ENCODE results near the gene CCSER1. TPM values are rescaled to one million over a fixed set of nuclear protein-coding genes. Genes with fewer than 3 reads are reported as not detected.
"Not testable (repeated sequence)": the region's sequence is repeated elsewhere in the genome, so short reads cannot be mapped to it uniquely, and the experiment has no call there.

The CCSER1 gene
- total and polyA plus RNA-seq, 2 experiments from 2014 or later = not detected

DNA sequence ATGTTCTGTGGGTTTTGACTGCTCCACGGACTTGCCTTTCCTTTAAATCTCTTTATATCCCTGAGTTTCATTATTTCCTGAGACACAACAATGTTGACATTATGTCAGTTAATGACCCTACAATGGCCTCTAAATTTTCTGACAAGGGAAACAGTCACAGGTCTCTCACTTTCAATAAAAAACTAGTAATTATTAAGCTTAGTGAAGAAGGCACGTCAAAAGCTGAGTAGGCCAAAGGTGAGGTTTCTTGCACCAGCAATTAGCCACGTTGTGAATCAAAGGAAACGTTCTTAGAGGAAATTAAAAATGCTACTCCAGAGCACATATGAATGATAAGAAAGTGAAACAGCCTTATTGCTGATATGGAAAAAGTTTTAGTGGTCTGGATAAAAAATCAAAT, 1246.4 kb downstream of the CCSER1 start:
- no peaks in the 10 kb centered on the region for H3F3A ChIP-seq (ENCODE audit: insufficient read depth)
- H3K9ac ChIP-seq = no peak overlapping the region
- no peak overlapping the region for H2AFZ ChIP-seq
- H4K20me1 ChIP-seq (ENCODE audit: insufficient read depth) = no peaks in the 10 kb centered on the region
- no peak overlapping the region for H3K4me2 ChIP-seq (ENCODE audit: unreplicated experiment)
- H3K9me2 ChIP-seq (ENCODE audit: insufficient read depth) = no peaks in the 10 kb centered on the region
- no peaks in the 10 kb centered on the region for H3K4me1 ChIP-seq (ENCODE audit: insufficient read depth)
- H3K9me3 ChIP-seq (ENCODE audit: low read depth) = peaks cover 10% of the 10 kb centered on the region
- no peak overlapping the region for H3K27ac ChIP-seq
- WGBS, 2 experiments (ENCODE audit: low coverage in 1 of 2, low lambda C conversion rate in 2 of 2, missing lambda C conversion rate in 2 of 2) = 3 to 6% methylated on average over 4 of the region's 4 CpGs
- TF ChIP-seq EZH2 (IDR thresholded peaks at IDR 0.05; ENCODE audit: insufficient read depth, poor library complexity, severe bottlenecking) = no peak
- no peak for TF ChIP-seq EZH2phosphoT487 (IDR thresholded peaks at IDR 0.05; ENCODE audit: insufficient read depth, low read depth)
- no peak for DNase-seq
- no peaks in the 10 kb centered on the region for H3K27me3 ChIP-seq (replicated peaks; ENCODE audit: insufficient read depth)
- no peaks in the 10 kb centered on the region for H3K36me3 ChIP-seq (ENCODE audit: low read depth)
- no peak overlapping the region for H3K4me3 ChIP-seq
- no peaks in the 10 kb centered on the region for H3K79me2 ChIP-seq (ENCODE audit: insufficient read depth)
- in situ Hi-C loops (cut with MboI) = no loop called here

GRCh38 chr4:91405431-91405830, 1278.2 kb downstream of the CCSER1 start:
- H4K20me1 ChIP-seq (ENCODE audit: insufficient read depth); H3K27me3 ChIP-seq (replicated peaks; ENCODE audit: insufficient read depth); H3K9me2 ChIP-seq (ENCODE audit: insufficient read depth); H3K27ac ChIP-seq; H3K79me2 ChIP-seq (ENCODE audit: insufficient read depth); in situ Hi-C loops (cut with MboI); H3K9ac ChIP-seq; H3K4me3 ChIP-seq; H3K4me2 ChIP-seq (ENCODE audit: unreplicated experiment); H3K36me3 ChIP-seq (ENCODE audit: low read depth); H2AFZ ChIP-seq; H3K9me3 ChIP-seq (ENCODE audit: low read depth); DNase-seq; H3F3A ChIP-seq (ENCODE audit: insufficient read depth); H3K4me1 ChIP-seq (ENCODE audit: insufficient read depth): not testable (repeated sequence)
- WGBS, 2 experiments (ENCODE audit: low coverage in 1 of 2, low lambda C conversion rate in 2 of 2, missing lambda C conversion rate in 2 of 2) = 5 to 6% methylated on average over 7 of the region's 7 CpGs

- no peaks in the 10 kb centered on the region for H3K36me3 ChIP-seq (ENCODE audit: low read depth)
- H3K27ac ChIP-seq = no peak overlapping the region
- no peak for TF ChIP-seq EZH2phosphoT487 (IDR thresholded peaks at IDR 0.05; ENCODE audit: insufficient read depth, low read depth)
- TF ChIP-seq EZH2 (IDR thresholded peaks at IDR 0.05; ENCODE audit: insufficient read depth, poor library complexity, severe bottlenecking) = no peak
- H3K4me3 ChIP-seq = no peak overlapping the region
- H3K4me2 ChIP-seq (ENCODE audit: unreplicated experiment) = no peak overlapping the region
- no peak overlapping the region for H2AFZ ChIP-seq
- H3K27me3 ChIP-seq (replicated peaks; ENCODE audit: insufficient read depth) = no peaks in the 10 kb centered on the region
- H3K79me2 ChIP-seq (ENCODE audit: insufficient read depth) = no peaks in the 10 kb centered on the region
- H4K20me1 ChIP-seq (ENCODE audit: insufficient read depth) = no peaks in the 10 kb centered on the region
- WGBS, 2 experiments (ENCODE audit: low coverage in 1 of 2, low lambda C conversion rate in 2 of 2, missing lambda C conversion rate in 2 of 2) = 44 to 71% methylated on average over 1 of the region's 1 CpG
- no peak for DNase-seq
- H3K9me3 ChIP-seq (ENCODE audit: low read depth) = peaks cover 4% of the 10 kb centered on the region
- no peaks in the 10 kb centered on the region for H3K9me2 ChIP-seq (ENCODE audit: insufficient read depth)
- no peaks in the 10 kb centered on the region for H3K4me1 ChIP-seq (ENCODE audit: insufficient read depth)
- H3K9ac ChIP-seq = no peak overlapping the region
- in situ Hi-C loops (cut with MboI) = no loop called here
- no peaks in the 10 kb centered on the region for H3F3A ChIP-seq (ENCODE audit: insufficient read depth)
Measured at GRCh38 chr4:91422011-91422410, 1294.8 kb downstream of the CCSER1 start.

DNA sequence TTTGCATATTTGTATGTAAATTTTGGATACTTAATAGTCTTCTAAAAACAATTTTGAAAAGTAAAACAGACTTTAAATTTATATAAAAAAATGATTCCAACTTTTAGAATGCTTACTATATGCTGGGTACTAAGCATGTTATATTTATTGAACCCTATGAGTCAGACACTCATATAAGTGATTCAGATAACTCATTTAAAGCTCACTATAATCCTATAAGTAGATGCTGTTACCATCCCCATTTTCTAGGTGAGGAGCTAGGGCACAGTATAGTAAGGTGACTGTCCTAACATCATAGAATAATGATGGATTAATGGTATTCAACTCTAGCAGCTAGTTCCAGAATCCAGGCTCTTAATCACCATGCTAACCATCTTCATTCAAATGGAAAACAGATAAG, 1299.5 kb downstream of the CCSER1 start:
- TF ChIP-seq EZH2 (IDR thresholded peaks at IDR 0.05; ENCODE audit: insufficient read depth, poor library complexity, severe bottlenecking) (no peak), EZH2phosphoT487 (IDR thresholded peaks at IDR 0.05; ENCODE audit: insufficient read depth, low read depth) (no peak)
- Histone ChIP-seq H3K9ac (no peak overlapping the region), H3K4me3 (no peak overlapping the region), H3K27ac (no peak overlapping the region), H2AFZ (no peak overlapping the region), H3K4me1 (ENCODE audit: insufficient read depth) (no peaks in the 10 kb centered on the region), H3K4me2 (ENCODE audit: unreplicated experiment) (no peak overlapping the region), H3K9me3 (ENCODE audit: low read depth) (peaks cover 4% of the 10 kb centered on the region), H3K79me2 (ENCODE audit: insufficient read depth) (no peaks in the 10 kb centered on the region), H3F3A (ENCODE audit: insufficient read depth) (no peaks in the 10 kb centered on the region), H3K36me3 (ENCODE audit: low read depth) (no peaks in the 10 kb centered on the region), H3K9me2 (ENCODE audit: insufficient read depth) (no peaks in the 10 kb centered on the region), H4K20me1 (ENCODE audit: insufficient read depth) (no peaks in the 10 kb centered on the region), H3K27me3 (replicated peaks; ENCODE audit: insufficient read depth) (no peaks in the 10 kb centered on the region)
- DNase-seq = no peak
- in situ Hi-C loops (cut with MboI) = no loop called here

- Histone ChIP-seq H3K4me3 (no peak overlapping the region), H3K4me2 (ENCODE audit: unreplicated experiment) (no peak overlapping the region), H3K27ac (no peak overlapping the region), H3K79me2 (ENCODE audit: insufficient read depth) (no peaks in the 10 kb centered on the region), H3K9me3 (ENCODE audit: low read depth) (peaks cover 4% of the 10 kb centered on the region), H3K4me1 (ENCODE audit: insufficient read depth) (no peaks in the 10 kb centered on the region), H3K36me3 (ENCODE audit: low read depth) (no peaks in the 10 kb centered on the region), H2AFZ (no peak overlapping the region), H3K9me2 (ENCODE audit: insufficient read depth) (no peaks in the 10 kb centered on the region), H3K9ac (no peak overlapping the region), H4K20me1 (ENCODE audit: insufficient read depth) (no peaks in the 10 kb centered on the region), H3F3A (ENCODE audit: insufficient read depth) (no peaks in the 10 kb centered on the region), H3K27me3 (replicated peaks; ENCODE audit: insufficient read depth) (no peaks in the 10 kb centered on the region)
- WGBS, 2 experiments (ENCODE audit: low coverage in 1 of 2, low lambda C conversion rate in 2 of 2, missing lambda C conversion rate in 2 of 2) = 4% methylated on average over 2 of the region's 2 CpGs
- no peak for DNase-seq
- TF ChIP-seq EZH2phosphoT487 (IDR thresholded peaks at IDR 0.05; ENCODE audit: insufficient read depth, low read depth) (no peak), EZH2 (IDR thresholded peaks at IDR 0.05; ENCODE audit: insufficient read depth, poor library complexity, severe bottlenecking) (no peak)
- in situ Hi-C loops (cut with MboI) = no loop called here
Measured at GRCh38 chr4:91427171-91427570, 1300.0 kb downstream of the CCSER1 start.

Measured in GM23248 (cell line).